IMR-90 (cell line): Measurements from ENCODE around the gene ANO2. TPM values are rescaled to one million over a fixed set of nuclear protein-coding genes. Genes with fewer than 3 reads are reported as not detected.

Source experiments
- ATAC-seq: fragments of 200-7000 bp; cut with Tn5 transposase; 2 replicates; pipeline ENCODE4 v1.9.1; 2020; ENCODE audit warnings: low read depth, mild to moderate bottlenecking, moderate library complexity
- BruUV-seq: library from RNA; stranded (reverse); fragments of 400-500 nt; replicated peaks from 2 replicates; lab custom pipeline; 2021; lab: Mats Ljungman, UMichigan
- CTCF ChIA-PET: fragments of 300-600 bp; formaldehyde crosslinking; extraction: SDS; loops from one replicate; lab custom pipeline; 2021; ENCODE audit warnings: antibody characterized with exemption; lab: Yijun Ruan, JAX
- POLR2A ChIA-PET: fragments of 300-600 bp; sonication (Branson Sonifier 250); formaldehyde crosslinking; loops from one replicate; lab custom pipeline; 2022; ENCODE audit warnings: antibody characterized with exemption; ENCODE audit not compliant: unreplicated experiment; lab: Charles Lee
- DNase-seq: peaks from one replicate; pipeline ENCODE4 v3.0.0; 2013
- H2AFZ ChIP-seq: replicated peaks from 2 replicates; pipeline ENCODE3; 2013; ENCODE audit warnings: low read length, mild to moderate bottlenecking; ENCODE audit not compliant: poor library complexity
- H2AK5ac ChIP-seq: 2 replicates; pipeline ENCODE4 v1.6.1; 2013; ENCODE audit warnings: low read depth, low read length, inconsistent platforms
- H2AK9ac ChIP-seq: replicated peaks from 2 replicates; pipeline ENCODE3; 2013; ENCODE audit warnings: mild to moderate bottlenecking, low read depth, low read length, moderate library complexity; ENCODE audit not compliant: poor library complexity
- H2BK120ac ChIP-seq: 2 replicates; pipeline ENCODE4 v1.6.1; 2013; ENCODE audit warnings: low read depth, low read length, inconsistent platforms
- H2BK15ac ChIP-seq: 3 replicates; pipeline ENCODE4 v1.6.1; 2013; ENCODE audit warnings: low read depth, low read length, inconsistent platforms
- H2BK20ac ChIP-seq: 2 replicates; pipeline ENCODE4 v1.6.1; 2013; ENCODE audit warnings: low read depth, mild to moderate bottlenecking, inconsistent platforms, low read length, moderate library complexity
- H2BK5ac ChIP-seq: 2 replicates; pipeline ENCODE4 v1.6.1; 2013; ENCODE audit warnings: mild to moderate bottlenecking, low read depth, low read length, inconsistent platforms; ENCODE audit not compliant: poor library complexity, severe bottlenecking
- H3K14ac ChIP-seq: replicated peaks from 2 replicates; pipeline ENCODE4 v1.6.1; 2013; ENCODE audit warnings: low read depth, low read length, inconsistent platforms
- H3K18ac ChIP-seq: 2 replicates; pipeline ENCODE4 v1.6.1; 2013; ENCODE audit warnings: low read depth, low read length, control low read depth
- H3K23ac ChIP-seq: 2 replicates; pipeline ENCODE4 v1.6.1; 2013; ENCODE audit warnings: low read depth, low read length, inconsistent platforms
- H3K27ac ChIP-seq: 2 replicates; pipeline ENCODE4 v1.5.1; 2013; ENCODE audit warnings: mild to moderate bottlenecking, control low read depth, low read length; ENCODE audit not compliant: insufficient read depth
- H3K27me3 ChIP-seq: 2 replicates; pipeline ENCODE4 v1.6.1; 2013; ENCODE audit warnings: low read length; ENCODE audit not compliant: control insufficient read depth, insufficient read depth
- H3K36me3 ChIP-seq: 2 replicates; pipeline ENCODE4 v1.6.1; 2013; ENCODE audit warnings: low read length, mixed read lengths; ENCODE audit not compliant: control insufficient read depth, insufficient read depth
- H3K4ac ChIP-seq: 2 replicates; pipeline ENCODE4 v1.6.1; 2013; ENCODE audit warnings: low read depth, low read length, inconsistent platforms
- H3K4me1 ChIP-seq: 2 replicates; pipeline ENCODE4 v1.6.1; 2013; ENCODE audit warnings: low read length, mixed read lengths; ENCODE audit not compliant: control insufficient read depth, insufficient read depth
- H3K4me2 ChIP-seq: 2 replicates; pipeline ENCODE4 v1.6.1; 2013; ENCODE audit warnings: low read depth, mild to moderate bottlenecking, control low read depth, low read length, moderate library complexity
- H3K4me3 ChIP-seq: 2 replicates; pipeline ENCODE4 v1.5.1; 2013; ENCODE audit warnings: low read depth, mild to moderate bottlenecking, control low read depth, low read length, moderate library complexity; ENCODE audit not compliant: insufficient read depth
- H3K56ac ChIP-seq: 2 replicates; pipeline ENCODE4 v1.6.1; 2013; ENCODE audit warnings: low read length, inconsistent platforms; ENCODE audit not compliant: insufficient read depth; ENCODE audit errors: extremely low read depth
- H3K79me1 ChIP-seq, 2 experiments: 2 replicates each; pipeline ENCODE4 v1.6.1; 2013; ENCODE audit warnings: low read length in 2 of 2, inconsistent platforms in 1 of 2, low read depth in 1 of 2
- H3K9ac ChIP-seq: 2 replicates; pipeline ENCODE4 v1.6.1; 2013; ENCODE audit warnings: low read depth, low read length, control low read depth
- H3K9me1 ChIP-seq: 2 replicates; pipeline ENCODE4 v1.6.1; 2013; ENCODE audit warnings: low read length, inconsistent platforms; ENCODE audit not compliant: insufficient read depth
- H3K9me3 ChIP-seq: 2 replicates; pipeline ENCODE4 v1.6.1; 2013; ENCODE audit warnings: low read length; ENCODE audit not compliant: control insufficient read depth, insufficient read depth
- H4K20me1 ChIP-seq: 2 replicates; pipeline ENCODE4 v1.6.1; 2013; ENCODE audit warnings: low read length, inconsistent platforms; ENCODE audit not compliant: insufficient read depth
- H4K5ac ChIP-seq: 2 replicates; pipeline ENCODE4 v1.6.1; 2013; ENCODE audit warnings: mild to moderate bottlenecking, low read depth, low read length, control low read depth
- H4K8ac ChIP-seq, 2 experiments: 2 replicates each; pipeline ENCODE4 v1.6.1; 2013; ENCODE audit warnings: low read depth in 2 of 2, low read length in 2 of 2, control low read depth in 1 of 2, inconsistent platforms in 1 of 2
- H4K91ac ChIP-seq: 2 replicates; pipeline ENCODE4 v1.6.1; 2013; ENCODE audit warnings: low read depth, low read length, inconsistent platforms; ENCODE audit not compliant: insufficient read depth
- CHD1 ChIP-seq: IDR thresholded peaks from 2 replicates; pipeline ENCODE4 v1.6.1; 2012; ENCODE audit warnings: low read depth, low read length, improper control_type of control experiment
- ELK1 ChIP-seq: fragments of 150-350 bp; IDR thresholded peaks from 2 replicates; pipeline ENCODE4 v1.6.1; 2016; ENCODE audit warnings: low read depth, mild to moderate bottlenecking, low read length, moderate library complexity, borderline replicate concordance
- FOS ChIP-seq: fragments of 150-350 bp; IDR thresholded peaks from 2 replicates; pipeline ENCODE4 v1.6.1; 2016; ENCODE audit warnings: low read depth, low read length
- MAZ ChIP-seq: IDR thresholded peaks from 2 replicates; pipeline ENCODE4 v1.6.1; 2012; ENCODE audit warnings: low read depth, mild to moderate bottlenecking, low read length, improper control_type of control experiment, moderate library complexity, borderline replicate concordance
- MXI1 ChIP-seq: IDR thresholded peaks from 2 replicates; pipeline ENCODE4 v1.6.1; 2012; ENCODE audit warnings: low read depth, mild to moderate bottlenecking, low read length, moderate library complexity, borderline replicate concordance
- RFX5 ChIP-seq: IDR thresholded peaks from 2 replicates; pipeline ENCODE4 v1.8.0; 2012; ENCODE audit warnings: low read depth, mild to moderate bottlenecking, low read length, moderate library complexity
- SMC3 ChIP-seq: fragments of 150-350 bp; IDR thresholded peaks from 2 replicates; pipeline ENCODE4 v1.6.1; 2016; ENCODE audit warnings: low read depth, mild to moderate bottlenecking, antibody characterized with exemption, low read length, moderate library complexity
- USF2 ChIP-seq: fragments of 150-350 bp; IDR thresholded peaks from 2 replicates; pipeline ENCODE4 v1.6.1; 2017; ENCODE audit warnings: mild to moderate bottlenecking, antibody characterized with exemption, low read length, low read depth
- WGBS, 2 experiments: methylation state at CpG; one replicate each; pipeline versions ENCODE4 v1.1.5 to v1.1.7; 2013; ENCODE audit warnings: missing lambda C conversion rate in 2 of 2; ENCODE audit not compliant: insufficient read length in 1 of 2; ENCODE audit errors: extremely low coverage in 2 of 2; 5-methylcytosine and 5-hydroxymethylcytosine counted together
- dilution Hi-C: fragments of 300-500 bp; cut with HindIII; formaldehyde crosslinking; loops from one replicate; pipeline ENCODE4 v1.14.3; 2018; ENCODE audit warnings: low sequenced_read_pairs; ENCODE audit not compliant: unreplicated experiment
- in situ Hi-C: fragments of 300-500 bp; cut with MboI; formaldehyde crosslinking; loops from 3 replicates; pipeline ENCODE4 v1.14.3; 2019; ENCODE audit warnings: low sequenced_read_pairs, inconsistent platforms, mixed read lengths
- intact Hi-C: fragments of 100-400 bp; cut with micrococcal nuclease; formaldehyde crosslinking; loops from 2 replicates; pipeline ENCODE4 v1.10.0; 2022
- polyA plus RNA-seq, 3 experiments: library from polyadenylated mRNA; depleted of rRNA; stranded (reverse); fragments of >200 nt; gene quantifications; 2 replicates each; pipeline ENCODE4 v1.2.3, GENCODE V29; 2012; ENCODE audit warnings: low replicate concordance in 1 of 3
- total RNA-seq: library from RNA; depleted of rRNA; stranded (reverse); fragments of >200 nt; gene quantifications from 2 replicates; pipeline ENCODE4 v1.2.3, GENCODE V29; 2012

Gene ANO2
- total and polyA plus RNA-seq, 2 of the 4 experiments (the other 2 are of a cell fraction) = 0.22 TPM; not detected in 1

- intact Hi-C loops = no loop called here
- Histone ChIP-seq H3K14ac (no peak overlapping the region), H4K20me1 (no peaks in the 10 kb centered on the region), H3K4me3 (no peak overlapping the region), H3K27ac (no peak overlapping the region), H2BK20ac (no peak overlapping the region), H4K5ac (no peak overlapping the region), H3K4me1 (no peaks in the 10 kb centered on the region), H3K23ac (no peak overlapping the region), H2BK5ac (no peak overlapping the region), H3K9me1 (no peaks in the 10 kb centered on the region), H2BK120ac (no peak overlapping the region), H3K27me3 (peaks cover 40% of the 10 kb centered on the region), H3K9me3 (no peaks in the 10 kb centered on the region), H3K18ac (no peak overlapping the region), H2AK9ac (no peak overlapping the region), H3K79me1 (no peaks in the 10 kb centered on the region), H4K8ac (no peak overlapping the region), H3K9ac (no peak overlapping the region), H3K56ac (no peak overlapping the region), H3K36me3 (no peaks in the 10 kb centered on the region), H2BK15ac (no peak overlapping the region), H2AFZ (no peak overlapping the region), H3K4me2 (no peak overlapping the region), H3K4ac (no peak overlapping the region), H4K91ac (no peak overlapping the region), H2AK5ac (no peak overlapping the region)
- POLR2A ChIA-PET = no interaction called here
- in situ Hi-C loops = no loop called here
- TF ChIP-seq USF2 (no peak), CHD1 (no peak), MAZ (no peak), FOS (no peak), SMC3 (no peak), RFX5 (no peak), ELK1 (no peak), MXI1 (no peak)
- ATAC-seq = no peak
- no peak for DNase-seq
- dilution Hi-C loops = no loop called here
- BruUV-seq = no TSS peak
- WGBS, 2 experiments = no CpG with 5 or more reads among the region's 4 CpGs
- CTCF ChIA-PET = no interaction called here
These were observed 230.0 kb downstream of the ANO2 start for GRCh38 chr12:5715021-5715420.
